Central memory CD8-positive, alpha-beta T cell (primary cell): ENCODE measurements around the gene ADAM10.

Experiments used
- ATAC-seq: fragments of 150-1000 bp; cut with Tn5 transposase; replicated peaks from 2 replicates; pipeline ENCODE4 v1.10.0; 2022; ENCODE audit warnings: mild to moderate bottlenecking, moderate FRiP score, moderate number of reproducible peaks; ENCODE audit not compliant: poor library complexity, severe bottlenecking; ENCODE audit errors: extremely low read depth
- DNase-seq, 2 donors: peaks; one replicate each; pipeline ENCODE4 v3.0.0; 2021; ENCODE audit warnings: low spot score in 2 of 2
- H3K27ac Mint-ChIP-seq: one replicate; pipeline ENCODE4 v1.8.0; 2022; ENCODE audit warnings: low read depth, mild to moderate bottlenecking, moderate library complexity, mixed read lengths
- H3K27me3 Mint-ChIP-seq: one replicate; pipeline ENCODE4 v1.8.0; 2022; ENCODE audit warnings: mixed read lengths
- H3K36me3 Mint-ChIP-seq: one replicate; pipeline ENCODE4 v1.8.0; 2022; ENCODE audit warnings: mild to moderate bottlenecking, moderate library complexity, mixed read lengths; ENCODE audit not compliant: insufficient read depth
- H3K4me1 Mint-ChIP-seq: one replicate; pipeline ENCODE4 v1.8.0; 2022; ENCODE audit warnings: mixed read lengths
- H3K4me3 Mint-ChIP-seq: one replicate; pipeline ENCODE4 v1.8.0; 2022; ENCODE audit warnings: mild to moderate bottlenecking, moderate library complexity, mixed read lengths
- H3K9me3 Mint-ChIP-seq: one replicate; pipeline ENCODE4 v1.8.0; 2022; ENCODE audit warnings: mixed read lengths

The ADAM10 gene

GRCh38 chr15:58589047-58589446 lies 160.5 kb downstream of the ADAM10 start:
- peaks cover 8% of the 10 kb centered on the region for H3K27me3 Mint-ChIP-seq
- peaks cover 12% of the 10 kb centered on the region for H3K36me3 Mint-ChIP-seq
- DNase-seq = no peak
- no peak overlapping the region for H3K4me3 Mint-ChIP-seq
- no peaks in the 10 kb centered on the region for H3K9me3 Mint-ChIP-seq
- H3K27ac Mint-ChIP-seq = no peak overlapping the region
- peaks cover 29% of the 10 kb centered on the region for H3K4me1 Mint-ChIP-seq
- no peak for ATAC-seq

DNA sequence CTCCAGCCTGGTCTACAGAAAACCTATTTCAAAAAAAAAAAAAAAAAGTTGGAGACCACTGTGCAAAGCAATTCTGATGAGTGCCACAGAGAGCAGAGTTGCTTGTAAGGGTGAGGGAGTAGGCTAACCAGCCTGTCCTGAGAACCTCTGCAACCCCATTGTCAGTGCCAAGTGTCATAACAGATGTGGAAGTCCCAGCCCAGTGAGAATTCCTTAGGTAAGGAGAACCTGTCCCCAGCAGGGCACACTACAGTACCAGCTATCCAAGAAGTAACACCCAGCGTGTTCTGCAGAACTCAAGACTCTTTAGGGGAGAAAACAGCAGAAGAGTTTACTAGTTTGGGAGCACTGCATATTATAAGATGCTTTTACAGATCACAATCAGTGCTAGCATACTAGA lies 161.4 kb downstream of the ADAM10 start:
- H3K27me3 Mint-ChIP-seq = peaks cover 18% of the 10 kb centered on the region
- peaks cover 29% of the 10 kb centered on the region for H3K4me1 Mint-ChIP-seq
- H3K9me3 Mint-ChIP-seq = no peaks in the 10 kb centered on the region
- peaks cover 7% of the 10 kb centered on the region for H3K36me3 Mint-ChIP-seq
- no peak overlapping the region for H3K27ac Mint-ChIP-seq
- ATAC-seq (no peak), DNase-seq (no peak)
- no peak overlapping the region for H3K4me3 Mint-ChIP-seq

DNA sequence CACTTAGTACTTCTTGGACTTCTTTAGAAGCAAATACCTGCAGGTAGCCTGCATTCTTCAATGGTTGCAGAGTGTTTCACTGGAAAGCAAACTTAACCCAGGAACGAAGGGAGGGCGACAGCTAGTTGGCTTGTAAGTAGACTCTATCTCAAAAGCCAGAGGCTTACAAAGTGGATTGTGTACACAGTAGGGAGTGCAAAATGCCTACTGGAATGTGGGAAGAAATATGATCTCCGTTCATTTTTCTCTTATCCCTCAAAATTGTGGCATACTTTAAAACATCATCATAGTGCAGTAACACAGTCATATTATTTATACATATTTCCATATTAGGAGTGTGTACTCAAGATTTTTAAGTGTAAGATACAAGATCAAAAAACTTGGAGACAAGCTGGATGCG lies 162.0 kb downstream of the ADAM10 start:
- Mint-ChIP-seq H3K27me3 (peaks cover 21% of the 10 kb centered on the region), H3K4me1 (peaks cover 29% of the 10 kb centered on the region), H3K36me3 (peaks cover 5% of the 10 kb centered on the region), H3K27ac (no peak overlapping the region), H3K4me3 (no peak overlapping the region), H3K9me3 (no peaks in the 10 kb centered on the region)
- ATAC-seq = no peak
- no peak for DNase-seq

GRCh38 chr15:58585693-58586443 lies 163.6 kb downstream of the ADAM10 start:
- no peak overlapping the region for H3K27ac Mint-ChIP-seq

DNA sequence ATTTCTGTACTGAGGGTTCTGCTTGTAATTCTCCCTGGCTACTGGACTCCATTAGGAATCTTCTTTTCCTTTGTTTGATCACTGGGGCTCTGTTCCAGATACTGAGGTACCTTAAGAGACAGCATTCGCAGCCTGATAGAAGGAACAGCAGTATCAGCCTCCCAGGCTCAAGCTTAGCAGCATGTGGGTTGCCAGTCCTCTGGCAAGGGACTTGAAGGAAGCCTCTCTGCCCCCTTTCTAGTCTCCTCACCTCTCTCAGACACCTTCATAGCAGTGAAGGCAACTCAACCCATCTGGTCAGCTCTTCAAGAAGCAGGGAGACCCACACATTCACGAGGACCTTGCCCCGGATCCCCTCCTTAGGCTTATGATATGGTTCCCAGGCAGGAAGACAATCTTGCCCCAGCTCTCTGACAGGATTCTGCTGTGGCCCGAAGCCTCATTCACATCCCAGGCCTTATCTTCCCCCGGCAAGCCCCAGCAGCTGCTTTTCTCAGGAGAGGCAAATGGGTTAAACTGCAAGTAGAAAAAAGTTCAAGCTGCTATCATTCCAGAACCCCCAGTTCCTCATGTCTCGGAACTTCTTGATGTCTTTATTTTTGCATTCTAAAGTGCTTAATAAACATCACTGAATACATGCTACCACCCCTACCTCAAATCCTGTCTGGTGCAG lies 164.6 kb downstream of the ADAM10 start:
- Mint-ChIP-seq H3K4me1 (peaks cover 25% of the 10 kb centered on the region), H3K4me3 (no peak overlapping the region), H3K9me3 (no peaks in the 10 kb centered on the region), H3K27ac (no peak overlapping the region), H3K36me3 (peaks cover 2% of the 10 kb centered on the region), H3K27me3 (peaks cover 21% of the 10 kb centered on the region)
- no peak for DNase-seq
- ATAC-seq = no peak

More at GRCh38 chr15:58585693-58586443, 163.6 kb downstream of the ADAM10 start:
- Mint-ChIP-seq H3K36me3 (peaks cover 2% of the 10 kb centered on the region), H3K4me1 (peaks cover 26% of the 10 kb centered on the region), H3K27me3 (peaks cover 21% of the 10 kb centered on the region), H3K4me3 (no peak overlapping the region), H3K9me3 (no peaks in the 10 kb centered on the region)
- ATAC-seq (no peak), DNase-seq (no peak)

- H3K4me3 Mint-ChIP-seq = no peak overlapping the region
- H3K27ac Mint-ChIP-seq = no peak overlapping the region
- peaks cover 21% of the 10 kb centered on the region for H3K27me3 Mint-ChIP-seq
- H3K36me3 Mint-ChIP-seq = no peaks in the 10 kb centered on the region
- DNase-seq = no peak
- no peak for ATAC-seq
- peaks cover 16% of the 10 kb centered on the region for H3K4me1 Mint-ChIP-seq
- H3K9me3 Mint-ChIP-seq = no peaks in the 10 kb centered on the region
Observed at GRCh38 chr15:58583171-58583908, 166.2 kb downstream of the ADAM10 start.

DNA sequence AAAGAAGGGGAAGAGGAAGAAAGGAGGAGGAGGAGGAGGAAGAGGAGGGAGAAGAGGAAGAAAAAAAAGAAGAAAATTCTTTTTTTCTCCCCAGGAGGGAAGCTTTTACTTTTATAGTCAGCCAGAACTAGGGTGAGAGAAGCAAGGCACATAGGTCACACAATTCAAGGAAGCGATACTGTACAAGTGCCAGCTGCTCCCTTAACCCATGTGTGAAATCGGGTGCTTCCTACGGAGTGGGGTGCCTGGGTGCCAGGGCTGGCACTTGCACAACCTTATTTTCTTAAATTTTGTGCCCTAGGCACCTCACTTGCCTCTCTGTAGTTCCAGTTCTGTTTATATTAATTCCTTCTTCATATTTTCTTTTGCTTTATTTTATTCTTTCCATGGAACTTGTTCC lies 167.3 kb downstream of the ADAM10 start:
- Mint-ChIP-seq H3K27ac (peak overlapping the region; percentile 47), H3K4me1 (peaks cover 16% of the 10 kb centered on the region)
- ATAC-seq = no peak

GRCh38 chr15:58576657-58577056 lies 172.8 kb downstream of the ADAM10 start:
- ATAC-seq = no peak
- Mint-ChIP-seq H3K27ac (no peak overlapping the region), H3K4me3 (no peak overlapping the region), H3K9me3 (no peaks in the 10 kb centered on the region), H3K36me3 (no peaks in the 10 kb centered on the region), H3K4me1 (no peaks in the 10 kb centered on the region), H3K27me3 (no peaks in the 10 kb centered on the region)
- no peak for DNase-seq

More for the DNA sequence above, 167.3 kb downstream of the ADAM10 start:
- Mint-ChIP-seq H3K27me3 (peaks cover 21% of the 10 kb centered on the region), H3K4me3 (no peak overlapping the region), H3K36me3 (no peaks in the 10 kb centered on the region), H3K9me3 (no peaks in the 10 kb centered on the region)
- no peak for DNase-seq

- Mint-ChIP-seq H3K36me3 (no peaks in the 10 kb centered on the region), H3K27ac (no peak overlapping the region), H3K4me3 (no peak overlapping the region), H3K9me3 (no peaks in the 10 kb centered on the region), H3K27me3 (no peaks in the 10 kb centered on the region), H3K4me1 (no peaks in the 10 kb centered on the region)
- no peak for ATAC-seq
- DNase-seq = no peak
Observed at GRCh38 chr15:58575045-58575786, 174.3 kb downstream of the ADAM10 start.

- Mint-ChIP-seq H3K9me3 (no peaks in the 10 kb centered on the region), H3K36me3 (no peaks in the 10 kb centered on the region), H3K27ac (no peak overlapping the region), H3K4me1 (no peaks in the 10 kb centered on the region), H3K27me3 (no peaks in the 10 kb centered on the region), H3K4me3 (no peak overlapping the region)
- DNase-seq (no peak), ATAC-seq (no peak)
Observed at GRCh38 chr15:58574631-58575030, 174.9 kb downstream of the ADAM10 start.

DNA sequence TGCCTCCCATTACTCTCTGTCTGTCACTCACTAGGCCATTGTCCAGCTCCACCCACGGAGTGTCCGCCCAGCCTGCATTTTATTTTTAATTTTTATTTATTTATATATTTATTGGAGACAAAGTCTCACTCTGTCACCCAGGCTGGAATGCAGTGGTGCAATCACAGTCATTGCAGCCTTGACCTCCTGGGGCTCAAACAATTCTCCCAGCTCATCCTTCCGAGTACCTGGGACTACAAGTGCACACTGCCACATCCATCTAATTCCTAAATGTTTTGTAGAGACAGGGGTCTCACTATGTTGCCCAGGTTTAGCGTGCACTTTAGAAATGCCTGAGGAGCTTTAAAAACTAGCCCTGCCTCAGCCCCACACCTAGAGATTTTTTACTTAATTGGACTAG lies 176.2 kb downstream of the ADAM10 start:
- no peak for ATAC-seq
- no peak overlapping the region for H3K4me3 Mint-ChIP-seq
- H3K9me3 Mint-ChIP-seq = no peaks in the 10 kb centered on the region
- no peak overlapping the region for H3K27ac Mint-ChIP-seq
- no peaks in the 10 kb centered on the region for H3K27me3 Mint-ChIP-seq
- no peaks in the 10 kb centered on the region for H3K4me1 Mint-ChIP-seq
- H3K36me3 Mint-ChIP-seq = no peaks in the 10 kb centered on the region
- no peak for DNase-seq

- ATAC-seq = no peak
- Mint-ChIP-seq H3K9me3 (no peaks in the 10 kb centered on the region), H3K4me1 (no peaks in the 10 kb centered on the region), H3K27ac (no peak overlapping the region), H3K36me3 (no peaks in the 10 kb centered on the region), H3K27me3 (no peaks in the 10 kb centered on the region), H3K4me3 (no peak overlapping the region)
- no peak for DNase-seq
Observed at GRCh38 chr15:58572521-58572920, 177.0 kb downstream of the ADAM10 start.
